H4 (cell line): Measurements from ENCODE around the gene OXGR1. TPM values are rescaled to one million over a fixed set of nuclear protein-coding genes. Genes with fewer than 3 reads are reported as not detected.
A peak's percentile ranks its signal among the peaks of the same experiment; 100 is the strongest.
"Not testable (repeated sequence)": the region's sequence is repeated elsewhere in the genome, so short reads cannot be mapped to it uniquely, and the experiment has no call there.

ENCODE experiments used
- DNase-seq: peaks from one replicate; pipeline ENCODE4 v3.0.0-alpha.2; 2015; ENCODE audit warnings: low spot score
- total RNA-seq: library from RNA; depleted of rRNA; stranded (reverse); fragments of >200 nt; shearing (Covaris generic); gene quantifications from 2 replicates; pipeline ENCODE4 v1.2.3, GENCODE V29; 2014; rRNA removed

Gene OXGR1
- 3.3 and 4.0 TPM in 2 replicates for total RNA-seq

DNA sequence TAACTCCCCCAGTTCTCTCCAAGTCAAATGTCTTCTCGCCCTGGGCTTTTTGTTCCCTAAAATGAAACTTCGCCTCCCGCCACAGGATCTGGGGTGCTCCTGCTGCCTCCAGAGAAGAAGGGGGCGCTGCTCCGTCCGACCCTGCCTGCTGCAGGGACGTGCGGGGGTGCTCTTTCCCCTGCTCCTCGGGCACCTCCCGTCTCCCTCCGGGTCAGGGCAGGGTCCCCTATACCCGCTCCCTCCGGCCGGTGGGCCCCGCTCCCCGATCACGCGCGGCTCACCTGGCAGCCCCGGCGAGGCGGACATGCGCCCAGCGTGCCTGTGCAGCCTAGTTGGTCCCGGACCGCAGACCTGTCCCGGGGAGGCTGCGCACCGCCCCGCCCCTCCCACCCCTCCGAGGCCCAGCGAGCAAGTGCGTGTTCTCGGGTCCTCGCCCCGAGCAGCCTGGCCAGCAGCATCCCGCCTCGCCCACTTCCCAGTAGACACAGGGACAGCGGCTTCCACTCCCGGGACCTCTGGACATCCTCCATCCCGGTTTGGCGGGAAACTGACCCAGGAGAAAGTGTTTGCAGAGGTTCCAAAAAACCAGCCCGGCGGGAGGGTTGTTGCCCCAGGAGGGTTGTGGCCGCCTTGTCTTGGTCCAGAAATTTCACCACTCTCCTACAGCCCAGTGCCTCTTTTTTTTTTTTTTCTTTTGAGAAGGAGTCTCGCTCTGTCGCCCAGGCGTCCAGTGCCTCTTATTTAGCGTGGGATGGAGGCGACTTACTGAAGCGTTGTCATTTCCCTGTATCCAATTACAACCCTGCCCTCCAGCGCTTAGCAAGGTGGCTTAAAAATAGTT is at the start of gene OXGR1:
Gene OXGR1 (minus strand): TSS at position 460 of the 841 bp plus-strand sequence. CDS start 6,717 bp downstream, outside the sequence.
- DNase-seq, result no peak

DNA sequence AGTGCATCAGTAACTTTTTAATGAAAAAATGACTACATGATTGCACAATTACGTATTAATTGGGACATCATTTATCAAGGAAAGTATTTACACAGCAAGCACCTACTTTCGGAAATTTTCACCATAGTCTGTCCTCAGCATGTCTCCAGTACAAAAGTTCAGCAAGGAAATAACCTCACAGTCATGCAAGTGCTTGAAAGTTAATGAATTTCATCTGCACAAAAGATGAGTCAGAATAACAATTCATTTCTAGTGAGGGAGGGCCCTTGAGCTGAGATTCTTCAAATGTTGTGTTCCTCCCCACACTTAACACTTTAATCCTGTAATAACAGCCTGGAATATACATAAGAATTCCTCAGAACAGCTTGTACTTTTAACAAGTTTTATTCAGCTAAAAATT is 49.0 kb upstream of the OXGR1 start:
- no peak for DNase-seq

DNA sequence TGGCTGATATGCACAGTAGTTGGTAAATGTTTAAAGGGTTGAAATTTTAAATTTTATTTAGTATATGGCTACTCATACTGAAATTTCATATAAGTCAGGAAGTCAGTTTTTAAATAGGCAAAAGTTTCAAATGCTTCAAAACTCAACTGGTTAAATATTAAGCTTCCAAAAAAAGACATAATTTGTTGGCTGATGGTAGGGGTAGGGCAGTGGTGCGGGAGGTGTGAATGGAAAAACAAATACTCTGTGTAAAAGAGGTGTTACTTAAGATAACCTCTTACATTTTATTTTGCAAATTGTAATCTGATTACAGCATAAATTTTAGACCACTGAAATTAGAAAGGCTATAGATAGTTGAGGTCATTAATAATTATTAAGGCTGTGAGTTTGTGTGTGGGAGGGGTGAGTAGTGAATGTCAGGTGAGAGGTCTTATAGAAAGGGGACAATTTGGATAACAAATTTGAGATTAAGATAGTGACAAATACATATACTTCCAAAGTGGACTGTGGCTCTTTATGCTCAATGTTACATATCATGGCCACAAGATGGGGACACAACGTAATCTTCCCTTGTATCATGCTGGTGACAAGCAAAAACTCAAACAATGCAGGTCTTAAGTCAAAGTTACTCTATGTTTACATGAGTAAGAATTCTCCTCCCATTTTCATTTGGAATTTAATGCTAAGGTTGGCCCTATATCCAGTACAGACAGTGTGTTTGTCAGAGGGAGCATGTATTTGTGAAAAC is 36.6 kb upstream of the OXGR1 start:
- peak; percentile 68 for DNase-seq

DNA sequence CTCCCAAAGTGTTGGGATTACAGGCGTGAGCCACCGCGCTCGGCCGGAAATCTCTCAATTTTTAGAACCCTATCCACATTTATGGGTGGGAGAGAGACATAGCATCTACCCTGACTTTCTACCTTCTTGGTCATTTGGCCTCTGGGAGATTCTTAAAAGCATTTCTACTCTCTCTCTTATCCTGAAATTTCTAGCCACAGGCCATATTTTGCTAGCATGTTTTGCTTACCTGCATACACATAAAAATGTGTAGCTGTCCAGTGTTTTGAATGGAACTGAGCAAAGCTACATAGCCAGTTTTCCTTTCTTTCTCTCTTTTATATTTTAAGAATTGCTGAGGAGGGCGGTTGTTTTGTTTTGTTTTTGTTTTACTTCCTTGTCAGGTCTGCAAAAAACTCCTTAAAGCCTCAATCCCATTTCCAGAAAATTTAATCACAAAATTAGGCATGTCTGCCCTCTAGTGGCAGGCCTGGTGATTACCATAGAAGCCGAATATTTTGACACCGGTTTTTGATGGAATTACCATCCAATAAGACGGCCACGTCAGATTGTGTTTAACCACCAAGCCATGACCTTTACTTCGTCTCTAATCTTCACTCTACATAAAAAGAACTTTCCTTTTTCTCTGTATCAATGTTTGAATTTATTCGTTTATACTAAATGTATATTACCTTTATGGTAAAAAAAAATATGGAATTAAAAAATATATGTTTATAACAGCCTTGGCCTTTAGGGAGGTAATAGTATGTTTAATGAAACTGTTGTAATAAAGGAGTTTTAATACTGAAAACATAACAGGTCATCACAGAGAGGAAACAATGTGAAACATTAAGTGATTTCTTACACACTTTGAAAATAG is 34.4 kb upstream of the OXGR1 start:
- DNase-seq, result peak; percentile 30

DNA sequence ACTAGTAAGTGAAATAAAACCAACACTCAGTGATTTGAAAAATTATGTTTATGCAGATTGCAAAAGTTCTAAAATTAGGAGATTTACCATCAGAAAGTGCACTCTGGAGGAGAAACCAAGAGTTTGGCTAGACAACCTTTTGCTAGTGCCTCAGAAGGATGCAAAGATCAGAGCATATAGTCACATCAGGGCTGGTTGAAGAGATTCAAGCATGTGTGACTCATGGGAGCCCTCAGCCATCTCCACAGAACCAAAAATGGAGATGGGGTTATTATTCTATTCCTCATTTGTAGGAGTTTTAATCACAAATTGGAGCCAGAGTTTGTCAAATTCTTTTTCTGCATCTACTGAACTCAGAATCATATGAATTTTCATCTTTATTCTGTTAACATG is 32.9 kb upstream of the OXGR1 start:
- no peak for DNase-seq

DNA sequence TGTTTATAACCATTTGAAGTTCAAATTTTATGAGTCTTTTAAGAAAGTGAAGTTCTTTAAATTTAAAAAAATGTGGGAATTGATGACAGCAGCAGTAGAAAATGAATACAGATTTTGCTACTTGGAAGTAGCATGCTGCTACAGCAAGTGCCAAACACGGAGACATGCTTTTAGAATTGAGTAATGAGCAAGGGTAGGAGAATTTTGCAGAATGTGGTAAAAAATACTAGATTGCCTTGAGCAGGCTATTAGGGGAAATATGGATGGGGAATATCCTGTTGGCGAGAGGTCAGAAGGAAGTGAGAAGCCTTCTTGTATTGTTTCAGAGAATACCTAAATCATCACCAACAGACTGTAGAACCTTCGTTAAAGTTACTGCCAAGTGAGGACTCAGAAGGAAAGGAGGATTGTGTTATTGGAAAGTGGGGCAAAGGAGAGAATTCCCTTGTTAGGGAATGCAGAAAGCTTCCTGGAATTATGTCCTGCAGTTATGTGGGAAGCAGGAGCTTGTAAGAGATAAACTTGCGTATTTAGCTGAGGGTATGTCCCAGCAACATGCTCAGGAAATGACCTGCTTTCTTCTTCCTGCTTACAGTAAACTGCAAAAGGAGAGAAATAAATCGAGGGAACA is 32.4 kb upstream of the OXGR1 start:
- no peak for DNase-seq

DNA sequence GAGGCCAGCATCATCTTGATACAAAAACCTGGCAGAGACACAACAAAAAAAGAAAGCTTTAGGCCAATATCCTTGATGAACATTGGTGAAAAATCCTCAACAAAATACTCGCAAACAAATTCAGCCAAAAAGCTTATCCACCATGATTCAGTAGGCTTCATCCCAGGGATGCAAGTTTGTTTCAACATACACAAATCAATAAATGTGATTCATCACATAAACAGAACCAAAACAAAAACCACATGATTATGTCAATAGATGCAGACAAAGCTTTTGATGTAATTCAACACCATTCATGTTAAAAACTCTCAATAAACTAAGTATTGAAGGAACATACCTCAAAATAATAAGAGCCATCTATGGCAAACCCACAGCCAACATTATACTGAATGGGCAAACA is 29.5 kb upstream of the OXGR1 start:
- DNase-seq, result not testable (repeated sequence)

DNA sequence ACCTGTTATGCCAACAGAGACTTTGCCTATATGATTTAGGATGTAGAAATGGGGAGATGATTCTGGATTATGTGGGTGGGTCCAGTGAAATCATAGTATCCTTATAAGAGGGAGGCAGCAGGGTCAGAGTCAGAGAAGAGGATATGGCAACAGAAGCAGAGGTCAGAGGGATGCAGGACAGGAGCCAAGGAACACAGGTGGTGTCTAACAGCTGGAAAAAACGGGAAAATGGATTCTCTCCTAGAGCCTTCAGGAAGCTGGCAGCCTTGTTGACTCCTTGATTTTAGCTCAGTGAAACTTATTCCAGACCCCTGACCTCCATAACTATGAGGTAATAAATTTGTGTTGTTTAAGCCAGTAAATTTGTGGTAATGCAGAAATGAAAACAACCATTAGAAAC is 28.8 kb upstream of the OXGR1 start:
- no peak for DNase-seq

DNA sequence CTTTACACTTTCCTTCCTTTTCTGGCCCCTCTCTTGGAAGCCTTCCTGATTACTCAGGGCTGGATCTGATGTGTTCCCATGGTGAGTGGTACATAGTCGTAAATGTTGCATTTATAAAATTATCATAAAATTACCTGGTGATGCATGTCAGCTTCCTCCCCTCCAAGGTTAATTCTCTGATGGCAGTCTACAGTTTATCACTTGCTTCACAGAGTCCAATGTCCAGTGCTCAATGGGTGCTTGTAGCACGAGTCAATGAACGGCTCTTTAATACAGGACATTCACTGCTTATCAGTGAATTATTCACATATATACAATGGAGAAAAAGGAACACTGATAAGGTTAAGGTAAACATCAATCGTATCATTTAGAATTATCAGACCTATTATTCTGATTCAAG is 27.0 kb upstream of the OXGR1 start:
- no peak for DNase-seq

DNA sequence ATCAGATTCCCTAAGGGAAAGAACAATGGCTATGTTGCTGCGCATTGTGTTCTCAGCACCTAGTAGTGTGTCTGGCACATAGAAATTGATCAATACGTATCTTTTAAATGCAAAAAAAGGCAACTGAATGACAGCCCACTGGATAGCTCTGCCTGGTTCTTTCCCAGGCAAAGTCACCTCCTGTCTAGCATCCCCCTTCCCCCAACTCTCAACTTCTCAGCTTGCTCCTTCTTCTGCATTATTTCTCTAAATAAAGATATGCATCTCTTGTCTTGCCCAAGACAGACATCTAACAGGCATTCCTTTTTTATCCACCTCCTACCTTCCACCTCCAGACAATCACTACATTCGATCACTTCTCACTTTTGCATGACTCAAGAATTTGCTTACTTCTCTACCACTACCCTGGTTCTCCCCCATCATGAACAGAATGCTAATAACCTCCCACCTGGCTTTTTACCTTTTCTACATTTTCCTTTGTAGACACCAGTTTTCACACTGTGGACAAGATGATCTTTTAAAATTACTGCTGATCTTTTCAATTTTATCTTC is 26.5 kb upstream of the OXGR1 start:
- DNase-seq, result no peak

DNA sequence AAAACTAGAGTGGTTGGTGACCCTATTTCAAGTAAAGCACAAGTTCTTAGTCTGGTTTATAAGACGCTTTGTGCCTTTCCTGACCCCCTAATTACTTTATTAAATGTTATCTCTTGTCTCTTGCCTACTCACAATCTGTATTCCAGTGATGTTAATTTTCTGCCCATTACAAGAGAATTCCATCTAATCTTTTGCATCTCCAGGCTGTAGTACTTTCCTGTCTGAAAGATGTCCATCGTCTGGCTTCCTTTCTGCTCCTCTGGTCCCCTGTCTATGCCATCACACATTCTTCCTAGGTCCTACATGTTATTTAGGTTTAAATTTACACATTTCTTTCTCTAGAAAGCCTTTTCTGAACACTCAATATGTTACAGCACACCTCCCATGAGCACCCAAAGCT is 25.9 kb upstream of the OXGR1 start:
- DNase-seq, result no peak

DNA sequence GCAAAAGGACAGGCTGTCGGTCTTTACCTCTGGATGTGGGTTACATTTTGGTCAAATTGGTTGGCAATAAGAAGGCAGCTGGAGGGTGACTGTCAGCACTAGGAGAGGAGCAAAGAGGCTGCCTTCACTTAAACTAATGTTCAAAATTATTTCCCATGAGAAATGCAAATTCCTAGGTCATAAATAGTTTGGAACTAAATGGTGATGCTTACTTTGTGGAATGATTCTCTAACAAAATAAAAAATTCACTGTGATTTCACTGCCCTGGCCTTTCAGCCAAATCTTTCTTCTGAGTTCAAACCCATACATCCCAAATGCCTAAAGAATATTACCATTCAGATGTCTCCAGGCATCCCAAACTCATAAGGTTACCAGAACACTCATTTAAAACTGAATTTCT is 25.0 kb upstream of the OXGR1 start:
- no peak for DNase-seq

DNA sequence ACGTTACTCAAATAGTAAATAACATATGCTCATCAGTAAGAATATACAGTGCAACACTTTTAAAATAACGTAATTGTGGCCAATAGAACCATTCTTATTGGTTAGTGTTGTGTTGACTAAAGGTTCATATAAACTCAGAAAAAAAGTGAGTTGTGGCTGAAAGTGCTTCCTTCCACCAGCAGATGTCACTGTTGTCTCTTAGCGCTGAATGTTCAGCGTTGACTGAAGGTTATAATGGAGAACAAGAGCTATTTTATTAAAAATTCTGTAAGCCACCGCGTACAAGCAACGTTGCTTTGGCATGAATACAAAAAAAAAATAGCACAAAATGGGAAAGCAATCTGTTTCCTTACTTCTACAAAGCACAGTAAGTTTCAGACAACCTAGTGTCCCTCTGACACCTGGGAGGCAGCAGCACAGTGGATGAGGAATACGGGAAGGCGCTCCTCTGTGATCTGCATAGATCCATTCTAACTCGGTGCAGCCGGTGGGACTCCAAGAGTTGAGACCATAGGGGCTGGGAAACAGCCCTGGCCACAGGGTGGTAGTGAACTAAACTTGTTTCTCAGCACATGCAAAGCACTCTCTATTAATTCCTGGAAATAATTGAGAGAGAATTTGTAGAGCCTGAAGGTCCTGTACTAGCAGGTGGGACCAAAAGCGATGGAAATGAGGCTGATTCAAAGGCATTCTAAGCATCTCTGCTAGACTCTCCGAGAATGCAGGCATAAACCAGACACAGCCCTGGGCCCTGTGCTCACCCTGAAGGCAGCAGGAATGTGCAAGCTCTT is 23.9 kb upstream of the OXGR1 start:
- peak; percentile 41 for DNase-seq

DNA sequence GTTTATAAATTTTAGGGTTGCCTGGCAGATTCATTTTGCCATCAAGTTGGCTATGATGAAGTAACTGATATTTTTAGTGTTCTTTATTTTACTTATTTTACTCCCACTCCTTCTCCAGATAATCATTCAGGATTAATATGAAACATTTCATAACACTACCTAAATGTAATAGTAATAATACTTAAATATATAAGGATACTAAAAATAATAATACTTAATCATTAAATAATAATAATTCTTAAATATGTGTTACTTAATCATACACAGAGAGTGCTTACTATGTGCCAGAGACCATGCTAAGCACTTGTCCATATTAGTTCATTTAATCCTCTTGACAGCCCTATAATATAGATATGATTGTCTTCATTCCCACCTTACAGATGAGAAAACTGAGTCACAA is 23.0 kb upstream of the OXGR1 start:
- DNase-seq, result no peak

DNA sequence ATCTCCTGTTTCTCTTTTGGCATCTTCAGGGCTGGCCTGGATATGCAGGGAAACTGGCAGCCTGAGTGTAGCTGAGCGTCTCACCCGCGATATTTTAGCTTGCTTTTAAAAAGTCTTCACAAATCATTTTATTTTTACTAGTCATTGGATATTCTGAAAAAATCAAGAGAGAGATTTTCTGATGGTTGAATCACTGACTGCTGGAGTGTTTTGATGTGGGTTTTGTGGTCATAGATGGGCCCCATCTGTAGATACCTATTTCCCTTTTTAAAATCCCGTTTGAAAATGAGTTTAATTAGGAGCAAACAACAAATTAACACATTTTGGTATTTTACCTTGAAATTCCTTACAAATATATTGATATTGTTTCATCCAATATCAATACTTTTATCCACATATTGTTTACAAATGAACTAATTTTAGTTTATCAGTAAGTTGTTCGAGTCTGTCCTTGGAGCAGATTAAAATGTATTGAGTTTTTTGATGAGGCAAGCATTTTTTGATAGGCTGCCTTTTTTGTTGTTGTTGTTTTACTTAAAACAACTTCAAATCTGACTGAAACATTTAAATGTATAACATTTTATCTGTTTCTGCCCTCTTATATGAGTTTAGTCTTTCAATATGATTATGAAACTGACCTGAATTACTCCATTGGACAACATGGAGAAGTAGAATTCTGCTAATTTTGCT is 21.5 kb upstream of the OXGR1 start:
- no peak for DNase-seq

DNA sequence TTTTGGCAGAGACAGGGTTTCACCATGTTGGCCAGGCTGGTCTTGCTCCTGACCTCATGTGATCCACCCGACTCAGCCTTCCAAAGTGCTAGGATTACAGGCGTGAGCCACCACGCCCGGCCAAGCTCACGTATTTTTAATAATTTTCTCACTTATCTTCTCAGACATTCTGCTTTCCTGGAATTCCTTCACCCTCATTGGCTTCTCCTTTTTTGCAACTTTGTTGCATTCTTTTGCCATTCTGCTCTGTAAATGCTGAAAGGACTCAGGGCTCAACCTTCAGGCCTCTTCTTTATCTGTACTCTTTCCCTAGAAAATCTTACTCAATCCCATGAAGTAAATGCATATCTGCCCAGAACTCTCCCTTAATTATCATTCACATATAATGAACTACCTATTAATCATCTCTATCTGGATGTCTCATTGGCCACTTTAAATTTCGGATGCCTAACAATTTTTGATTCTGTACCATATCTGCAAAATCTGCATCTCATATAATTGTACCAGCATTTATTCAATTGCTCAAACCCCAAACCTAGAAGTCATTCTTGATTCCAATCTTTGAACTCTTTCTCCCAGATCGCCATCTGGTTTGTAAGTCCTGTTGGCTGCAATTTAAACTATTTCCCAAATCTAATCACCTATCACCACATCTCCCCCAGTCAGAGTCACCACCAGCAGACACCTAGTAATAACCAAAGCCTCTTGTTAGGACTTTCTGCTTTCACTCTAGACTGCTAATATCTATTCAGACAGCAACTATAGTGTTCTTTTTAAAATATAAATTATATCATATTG is 18.2 kb upstream of the OXGR1 start:
- DNase-seq, result no peak

DNA sequence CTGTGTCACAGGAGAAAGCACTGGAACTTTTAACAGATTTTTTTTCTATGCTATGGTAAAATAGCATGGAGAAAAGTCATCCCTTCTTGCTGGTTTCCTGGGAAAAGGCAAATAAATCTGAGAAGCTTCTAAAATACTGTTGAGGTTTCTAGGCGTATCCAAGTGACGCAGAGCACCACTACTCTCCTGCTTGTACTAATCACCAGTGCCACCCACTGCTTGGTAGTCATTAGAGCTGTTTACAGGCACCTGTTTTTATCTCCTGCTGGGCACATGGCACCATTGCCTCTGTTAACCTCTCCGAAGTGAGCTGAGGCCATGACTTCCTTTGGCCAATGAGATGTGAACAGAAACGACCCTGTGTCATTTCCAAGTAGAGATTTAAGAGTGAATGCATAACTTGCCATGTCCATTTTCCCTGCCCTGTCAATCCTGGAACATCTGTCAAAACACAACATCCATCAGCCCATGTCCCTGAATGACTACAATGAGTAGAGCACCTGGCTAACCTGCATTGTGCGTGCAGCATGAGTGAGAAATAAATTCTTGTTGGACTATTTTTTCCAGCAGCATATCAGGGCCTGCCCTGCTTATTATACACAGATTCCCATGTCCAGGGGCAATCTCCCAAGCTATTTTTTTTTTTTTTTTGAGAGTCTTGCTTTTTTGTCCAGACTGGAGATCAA is 17.3 kb upstream of the OXGR1 start:
- DNase-seq, result no peak

DNA sequence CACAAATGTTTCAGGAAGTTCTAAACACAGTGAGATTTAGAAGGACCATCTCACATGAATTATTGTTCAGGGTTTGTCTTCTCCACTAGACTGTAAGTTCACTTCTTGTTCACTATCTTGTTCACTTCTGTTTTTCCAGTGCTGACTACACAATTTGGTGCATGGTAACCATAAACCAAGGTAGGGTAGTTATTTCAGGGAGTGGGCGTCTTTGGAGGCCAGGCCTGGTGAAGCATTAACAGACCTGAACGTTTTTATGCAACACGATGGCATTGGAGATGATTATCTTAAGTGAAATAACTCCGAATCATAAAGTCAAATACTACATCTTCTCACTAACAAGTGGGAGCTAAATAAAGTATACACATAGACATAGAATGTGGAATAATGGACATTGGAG is 14.4 kb upstream of the OXGR1 start:
- no peak for DNase-seq
